Measurements from ENCODE around the gene RNF166. TPM values are rescaled to one million over a fixed set of nuclear protein-coding genes. Genes with fewer than 3 reads are reported as not detected.

RNF166 gene
- total RNA-seq, result 15.9 and 19.5 TPM in 2 replicates

GRCh38 chr16:88706229-88706964 is at the start of gene RNF166, which contains the start of gene CTU2:
Gene RNF166, minus strand, starts transcription at chr16:88706408. Its CDS starts 83 bp downstream, at chr16:88706325.
Gene CTU2, plus strand, starts transcription at chr16:88706503. Its CDS starts 28 bp downstream, at chr16:88706531.

GRCh38 chr16:88686439-88687253 is 19.6 kb downstream of the RNF166 start, which contains the start of gene SNAI3:
Gene SNAI3, minus strand, starts transcription at chr16:88686507. Its CDS starts 101 bp downstream, at chr16:88686406.

GRCh38 chr16:88662843-88663606 is 43.2 kb downstream of the RNF166 start, which contains the start of gene MVD:
Gene MVD, minus strand, starts transcription at chr16:88663091. Its CDS starts 11 bp downstream, at chr16:88663080.

GRCh38 chr16:88650749-88651275 is 55.4 kb downstream of the RNF166 start, which contains the start of gene CYBA:
Gene CYBA, minus strand, starts transcription at chr16:88651053. Its CDS starts 40 bp downstream, at chr16:88651013.

Other genes starting within 250 kb of the RNF166 start
- 10.9 and 13.9 TPM in 2 replicates for gene ZC3H18, start 136.0 kb downstream of the RNF166 start, total RNA-seq
- gene IL17C, start 67.8 kb downstream of the RNF166 start, total RNA-seq, result 0.09 TPM in 1 of 2 replicates, not detected in the other
- gene CYBA, start 55.4 kb downstream of the RNF166 start, total RNA-seq, result 114 and 129 TPM in 2 replicates
- gene MVD, start 43.3 kb downstream of the RNF166 start, total RNA-seq, result 36.1 and 36.8 TPM in 2 replicates
- under 0.01 and 0.09 TPM in 2 replicates for gene SNAI3, start 19.9 kb downstream of the RNF166 start, total RNA-seq
- gene CTU2, start 95 bp upstream of the RNF166 start, total RNA-seq, result 24.8 TPM in 2 replicates
- 205 and 395 TPM in 2 replicates for gene PIEZO1, start 78.8 kb upstream of the RNF166 start, total RNA-seq
- gene CDT1, start 97.4 kb upstream of the RNF166 start, total RNA-seq, result 4.0 and 7.5 TPM in 2 replicates
- gene APRT, start 105.5 kb upstream of the RNF166 start, total RNA-seq, result 102 and 118 TPM in 2 replicates
- gene GALNS, start 150.5 kb upstream of the RNF166 start, total RNA-seq, result 10.8 and 21.0 TPM in 2 replicates
- gene TRAPPC2L, start 150.7 kb upstream of the RNF166 start, total RNA-seq, result 44.1 and 79.7 TPM in 2 replicates
- gene PABPN1L, start 160.3 kb upstream of the RNF166 start, total RNA-seq, result not detected in 2 replicates